Measurements from ENCODE around the gene PABPN1. TPM values are rescaled to one million over a fixed set of nuclear protein-coding genes. Genes with fewer than 3 reads are reported as not detected.

The PABPN1 gene
- total and polyA plus RNA-seq, 9 of the 15 experiments (the other 6 are each of a cell fraction or from before 2014, with no cell fraction given) = 32.6 to 388 (median 178) TPM

- TF ChIP-seq ELF4 (CRISPR knock-in tag; IDR thresholded peaks at IDR 0.05) (0 out of 2 replicates have a peak, but pooled peaks have one; percentile 60), STAT6 (CRISPR knock-in tag; IDR thresholded peaks at IDR 0.05) (no peak; the same call in 1 of the 2 replicates), HMBOX1 (IDR thresholded peaks at IDR 0.05) (no peak), ZNF436 (CRISPR knock-in tag; IDR thresholded peaks at IDR 0.05) (no peak), BCL6 (CRISPR knock-in tag; IDR thresholded peaks at IDR 0.05) (no peak), ILF3 (IDR thresholded peaks at IDR 0.05; ENCODE audit: borderline replicate concordance) (no peak), IRF2 (CRISPR knock-in tag; IDR thresholded peaks at IDR 0.05) (no peak), SMAD4 (CRISPR knock-in tag; conservative IDR thresholded peaks at IDR 0.05) (no peak), ERF (CRISPR knock-in tag; IDR thresholded peaks at IDR 0.05) (no peak), NR4A1 (CRISPR knock-in tag; IDR thresholded peaks at IDR 0.05) (no peak), NR4A1 (tag; IDR thresholded peaks at IDR 0.05) (0 out of 2 replicates have a peak, but pooled peaks have one; percentile 41), CBX1 (IDR thresholded peaks at IDR 0.05; ENCODE audit: low read depth) (no peak), POLR3A (IDR thresholded peaks at IDR 0.05; ENCODE audit: borderline replicate concordance, extremely low read depth, insufficient read depth, insufficient read length) (no peak), ZNF165 (CRISPR knock-in tag; IDR thresholded peaks at IDR 0.05; ENCODE audit: borderline replicate concordance) (no peak), CEBPZ (IDR thresholded peaks at IDR 0.05; ENCODE audit: borderline replicate concordance, low read depth, low read length) (no peak), CBX3 (IDR thresholded peaks at IDR 0.05; ENCODE audit: borderline replicate concordance in 1 of 2, low read length in 2 of 2) (no peak; a peak in 1 of 3 replicates), CGGBP1 (CRISPR knock-in tag; IDR thresholded peaks at IDR 0.05) (no peak), DPF2 (IDR thresholded peaks at IDR 0.05) (no peak; the same call in 1 of the 2 replicates), OTX1 (CRISPR knock-in tag; IDR thresholded peaks at IDR 0.05) (no peak), TAF9B (IDR thresholded peaks at IDR 0.05; ENCODE audit: partially characterized antibody) (no peak), C11orf30 (IDR thresholded peaks at IDR 0.05; ENCODE audit: low read depth) (no peak), STAT5B (CRISPR knock-in tag; IDR thresholded peaks at IDR 0.05) (no peak), ZNF140 (CRISPR knock-in tag; IDR thresholded peaks at IDR 0.05) (no peak)
Observed at GRCh38 chr14:23306412-23307145, 14.7 kb upstream of the PABPN1 start, which contains the start of gene BCL2L2 (continued).

All from K562 (cell line).